ENCODE data around the gene PLPPR5. TPM values are rescaled to one million over a fixed set of nuclear protein-coding genes. Genes with fewer than 3 reads are reported as not detected.

PLPPR5 gene
- total and polyA plus RNA-seq, 9 of the 15 experiments (the other 6 are each of a cell fraction or from before 2014, with no cell fraction given): not detected

- Histone ChIP-seq H3K36me3 (ENCODE audit: control insufficient read depth, insufficient read depth, low read length) (no peaks in the 10 kb centered on the region), H4K20me1 (replicated peaks; ENCODE audit: control insufficient read depth, insufficient read depth, low read length) (no peaks in the 10 kb centered on the region), H3K27me3 (ENCODE audit: control insufficient read depth in 2 of 2, insufficient read depth in 2 of 2, low read length in 2 of 2) (no peaks in the 10 kb centered on the region), H3K4me3 (no peak overlapping the region), H3K27ac (ENCODE audit: extremely low read depth, low read depth, low read length) (no peak overlapping the region), H3K9ac (ENCODE audit: insufficient read depth in 1 of 2, low read depth in 2 of 2, low read length in 2 of 2) (no peak overlapping the region), H2AFZ (ENCODE audit: low read depth, low read length) (no peak overlapping the region), H3K4me2 (ENCODE audit: insufficient read depth, low read length) (no peak overlapping the region), H3K4me1 (replicated peaks in 1 of 2; ENCODE audit: control insufficient read depth in 2 of 2, insufficient read depth in 2 of 2, low read length in 2 of 2) (no peaks in the 10 kb centered on the region), H3K79me2 (ENCODE audit: control insufficient read depth, insufficient read depth, low read length) (no peaks in the 10 kb centered on the region), H3K9me3 (replicated peaks; ENCODE audit: control insufficient read depth, insufficient read depth, low read depth, low read length) (no peaks in the 10 kb centered on the region), H3K9me1 (ENCODE audit: control insufficient read depth, insufficient read depth, low read length) (no peaks in the 10 kb centered on the region)
- intact Hi-C loops (cut with micrococcal nuclease) (no loop called here), in situ Hi-C loops (cut with MboI) (no loop called here)
- DNase-seq (ENCODE audit: extremely low read depth in 1 of 4, low spot score in 3 of 4) (no peak), FAIRE-seq (no peak), ATAC-seq (no peak)
- no peak for TF ChIP-seq ZBTB7A (IDR thresholded peaks at IDR 0.05; ENCODE audit: borderline replicate concordance, control insufficient read depth, low read depth, low read length)
- TF ChIP-seq RBM14 (IDR thresholded peaks at IDR 0.05; ENCODE audit: borderline replicate concordance, insufficient read depth, low read depth, low read length): no peak
- TF ChIP-seq SMAD3 (CRISPR knock-in tag; conservative IDR thresholded peaks at IDR 0.05): no peak
- no peak for TF ChIP-seq XRCC4 (IDR thresholded peaks at IDR 0.05; ENCODE audit: extremely low read depth, insufficient read depth, insufficient read length)
- TF ChIP-seq NR3C1 (CRISPR knock-in tag; IDR thresholded peaks at IDR 0.05): no peak
- no peak for TF ChIP-seq CEBPG (CRISPR knock-in tag; IDR thresholded peaks at IDR 0.05)
- no peak for TF ChIP-seq CEBPG (tag; conservative IDR thresholded peaks at IDR 0.05 in 1 of 2, IDR thresholded peaks at IDR 0.05 in 1 of 2)
- no peak for TF ChIP-seq FOXP1 (CRISPR knock-in tag; IDR thresholded peaks at IDR 0.05)
- no peak for TF ChIP-seq ZNF133 (CRISPR knock-in tag; IDR thresholded peaks at IDR 0.05)
- TF ChIP-seq FOXO4 (CRISPR knock-in tag; IDR thresholded peaks at IDR 0.05): no peak
- no peak for TF ChIP-seq SMARCA5 (IDR thresholded peaks at IDR 0.05)
- TF ChIP-seq ZNF785 (CRISPR knock-in tag; IDR thresholded peaks at IDR 0.05): no peak
- CTCF ChIA-PET (ENCODE audit: low intra/inter-chr PET ratio): no interaction called here
- no TSS peak for BruUV-seq (replicated peaks)
- POLR2A ChIA-PET: interaction anchor here (0.6 kb wide), 1 partner anchor 171 kb away, joined by 4 read pairs; no protein-coding TSS in a partner anchor
Observed at GRCh38 chr1:98884864-98885263, 119.8 kb downstream of the PLPPR5 start.
